CD4-positive, alpha-beta T cell (primary cell): ENCODE data around the gene FBXO47. TPM values are rescaled to one million over a fixed set of nuclear protein-coding genes. Genes with fewer than 3 reads are reported as not detected.

ENCODE experiments used
- ATAC-seq: fragments of 200-7000 bp; cut with Tn5 transposase; one replicate; pipeline ENCODE4 v1.10.0; 2022; ENCODE audit warnings: mild to moderate bottlenecking; ENCODE audit not compliant: poor library complexity
- CTCF ChIA-PET: fragments of 350-600 bp; sonication (Branson Sonifier 250); formaldehyde crosslinking; loops from one replicate; lab custom pipeline; 2021; ENCODE audit warnings: antibody characterized with exemption, inconsistent platforms; lab: Charles Lee
- POLR2A ChIA-PET: fragments of 350-600 bp; sonication (Branson Sonifier 250); formaldehyde crosslinking; loops from one replicate; lab custom pipeline; 2021; ENCODE audit warnings: antibody characterized with exemption, inconsistent platforms; lab: Charles Lee
- DNase-seq, 14 experiments: peaks; one replicate each; pipeline ENCODE4 v3.0.0-alpha.2; 2013 to 2020; ENCODE audit warnings: mixed read lengths in 2 of 14
- H3K27ac ChIP-seq, 2 donors: one replicate each; pipeline versions ENCODE4 v1.5.1 to v1.7.0; 2013; ENCODE audit warnings: low read length in 2 of 2, low read depth in 1 of 2, mild to moderate bottlenecking in 1 of 2
- H3K27me3 ChIP-seq, 2 experiments: 1 replicate in 1 of 2; 2 replicates in 1 of 2; pipeline versions ENCODE4 v1.6.1 to v1.7.0; 2013; ENCODE audit warnings: low read length in 2 of 2, control low read depth in 1 of 2, mild to moderate bottlenecking in 1 of 2, moderate library complexity in 1 of 2; ENCODE audit not compliant: insufficient read depth in 2 of 2, control insufficient read depth in 1 of 2
- H3K36me3 ChIP-seq: one replicate; pipeline ENCODE4 v1.6.1; 2013; ENCODE audit warnings: low read length, control low read depth; ENCODE audit not compliant: insufficient read depth
- H3K4me1 ChIP-seq: one replicate; pipeline ENCODE4 v1.6.1; 2013; ENCODE audit warnings: low read length, control low read depth; ENCODE audit not compliant: insufficient read depth
- H3K4me3 ChIP-seq: one replicate; pipeline ENCODE4 v1.5.1; 2013; ENCODE audit warnings: mild to moderate bottlenecking, low read length, moderate library complexity
- H3K9me3 ChIP-seq, 2 experiments: 1 replicate in 1 of 2; 2 replicates in 1 of 2; pipeline versions ENCODE4 v1.6.1 to v1.7.0; 2013; ENCODE audit warnings: low read length in 2 of 2, mild to moderate bottlenecking in 2 of 2, control low read depth in 1 of 2, moderate library complexity in 1 of 2; ENCODE audit not compliant: control insufficient read depth in 1 of 2, insufficient read depth in 1 of 2
- H3K27ac Mint-ChIP-seq: one replicate; pipeline ENCODE4 v1.8.0; 2020; ENCODE audit warnings: mixed read lengths
- H3K27me3 Mint-ChIP-seq: one replicate; pipeline ENCODE4 v1.8.0; 2021; ENCODE audit warnings: mixed read lengths
- H3K36me3 Mint-ChIP-seq: one replicate; pipeline ENCODE4 v1.8.0; 2021; ENCODE audit warnings: low read depth, mixed read lengths
- H3K4me1 Mint-ChIP-seq: one replicate; pipeline ENCODE4 v1.8.0; 2021; ENCODE audit warnings: low read depth, mixed read lengths
- H3K4me3 Mint-ChIP-seq: one replicate; pipeline ENCODE4 v1.8.0; 2020; ENCODE audit warnings: mild to moderate bottlenecking, mixed read lengths
- H3K9me3 Mint-ChIP-seq: one replicate; pipeline ENCODE4 v1.8.0; 2020; ENCODE audit warnings: mixed read lengths
- intact Hi-C, 2 experiments: fragments of 100-400 bp; cut with DNase I in 1 of 2; cut with micrococcal nuclease in 1 of 2; formaldehyde crosslinking; loops; one replicate each; pipeline versions ENCODE4 v1.15.1 to v1.9.0; 2023 to 2025; cut with DNase I, micrococcal nuclease
- total RNA-seq, 174 experiments: library from RNA in 2 of 174; stranded (reverse) in 2 of 174; gene quantifications; one replicate each; pipeline ENCODE4 v1.2.3 and lab custom pipeline; 2021 to 2026
- TF ChIP-seq, protein P1 (sequence below): fragments of 200-600 bp; IDR thresholded peaks from one replicate; pipeline ENCODE4 v1.8.0; 2022; ENCODE audit warnings: antibody characterized with exemption, mild to moderate bottlenecking

The FBXO47 gene
- total RNA-seq, 2 experiments from 2014 or later, result not detected

DNA sequence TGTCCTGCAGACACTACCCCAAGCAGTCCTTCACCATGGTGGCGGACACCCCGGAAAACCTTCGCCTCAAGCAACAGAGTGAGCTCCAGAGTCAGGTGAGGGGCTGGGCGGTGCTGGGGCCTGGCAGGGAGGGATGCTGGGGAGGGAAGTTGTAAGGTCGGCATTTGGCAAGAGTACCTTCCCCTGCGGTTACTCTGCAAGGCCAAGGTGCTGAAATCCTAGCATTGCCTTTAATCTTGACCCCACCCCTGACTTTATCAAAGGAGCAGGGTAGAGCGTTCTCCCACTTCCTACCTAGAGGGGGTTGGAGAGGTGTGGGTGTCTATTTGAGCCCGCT lies 76.8 kb downstream of the FBXO47 start:
- DNase-seq (peak in 4 of 14 experiments; percentile 37 to 59 (median 45)), ATAC-seq (peak; percentile 39)
- POLR2A ChIA-PET, result interaction anchor here (0.6 to 2.0 kb wide), 3 partner anchors 9 to 91 kb away, joined by 3 to 11 read pairs (median 3); partner anchors contain the start of genes LASP1 and PIP4K2B
- CTCF ChIA-PET, result interaction anchor here (0.6 to 2.4 kb wide), 3 partner anchors 13 to 93 kb away, joined by 3 to 6 read pairs (median 4); no protein-coding TSS in a partner anchor
- peaks cover 77% of the 10 kb centered on the region for H3K36me3 ChIP-seq
- peak overlapping the region; percentile 89 for H3K27ac Mint-ChIP-seq
- no peaks in the 10 kb centered on the region for H3K9me3 ChIP-seq
- no peaks in the 10 kb centered on the region for H3K27me3 Mint-ChIP-seq
- H3K9me3 Mint-ChIP-seq, result no peaks in the 10 kb centered on the region
- peaks cover 97% of the 10 kb centered on the region for H3K4me1 ChIP-seq
- peaks cover 75% of the 10 kb centered on the region for H3K36me3 Mint-ChIP-seq
- H3K27ac ChIP-seq, result peak overlapping the region; percentile 54 to 71
- H3K4me1 Mint-ChIP-seq, result peaks cover 89% of the 10 kb centered on the region
- H3K4me3 Mint-ChIP-seq, result peak overlapping the region; percentile 32
- TF ChIP-seq, protein P1, sequence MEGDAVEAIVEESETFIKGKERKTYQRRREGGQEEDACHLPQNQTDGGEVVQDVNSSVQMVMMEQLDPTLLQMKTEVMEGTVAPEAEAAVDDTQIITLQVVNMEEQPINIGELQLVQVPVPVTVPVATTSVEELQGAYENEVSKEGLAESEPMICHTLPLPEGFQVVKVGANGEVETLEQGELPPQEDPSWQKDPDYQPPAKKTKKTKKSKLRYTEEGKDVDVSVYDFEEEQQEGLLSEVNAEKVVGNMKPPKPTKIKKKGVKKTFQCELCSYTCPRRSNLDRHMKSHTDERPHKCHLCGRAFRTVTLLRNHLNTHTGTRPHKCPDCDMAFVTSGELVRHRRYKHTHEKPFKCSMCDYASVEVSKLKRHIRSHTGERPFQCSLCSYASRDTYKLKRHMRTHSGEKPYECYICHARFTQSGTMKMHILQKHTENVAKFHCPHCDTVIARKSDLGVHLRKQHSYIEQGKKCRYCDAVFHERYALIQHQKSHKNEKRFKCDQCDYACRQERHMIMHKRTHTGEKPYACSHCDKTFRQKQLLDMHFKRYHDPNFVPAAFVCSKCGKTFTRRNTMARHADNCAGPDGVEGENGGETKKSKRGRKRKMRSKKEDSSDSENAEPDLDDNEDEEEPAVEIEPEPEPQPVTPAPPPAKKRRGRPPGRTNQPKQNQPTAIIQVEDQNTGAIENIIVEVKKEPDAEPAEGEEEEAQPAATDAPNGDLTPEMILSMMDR, result no peak
- intact Hi-C loops, result loop anchor here in 1 of 2 experiments (2.0 kb wide), 1 partner anchor 20 kb away; the partner anchor contains the start of gene LASP1
- no peak overlapping the region for H3K4me3 ChIP-seq
- no peaks in the 10 kb centered on the region for H3K27me3 ChIP-seq

DNA sequence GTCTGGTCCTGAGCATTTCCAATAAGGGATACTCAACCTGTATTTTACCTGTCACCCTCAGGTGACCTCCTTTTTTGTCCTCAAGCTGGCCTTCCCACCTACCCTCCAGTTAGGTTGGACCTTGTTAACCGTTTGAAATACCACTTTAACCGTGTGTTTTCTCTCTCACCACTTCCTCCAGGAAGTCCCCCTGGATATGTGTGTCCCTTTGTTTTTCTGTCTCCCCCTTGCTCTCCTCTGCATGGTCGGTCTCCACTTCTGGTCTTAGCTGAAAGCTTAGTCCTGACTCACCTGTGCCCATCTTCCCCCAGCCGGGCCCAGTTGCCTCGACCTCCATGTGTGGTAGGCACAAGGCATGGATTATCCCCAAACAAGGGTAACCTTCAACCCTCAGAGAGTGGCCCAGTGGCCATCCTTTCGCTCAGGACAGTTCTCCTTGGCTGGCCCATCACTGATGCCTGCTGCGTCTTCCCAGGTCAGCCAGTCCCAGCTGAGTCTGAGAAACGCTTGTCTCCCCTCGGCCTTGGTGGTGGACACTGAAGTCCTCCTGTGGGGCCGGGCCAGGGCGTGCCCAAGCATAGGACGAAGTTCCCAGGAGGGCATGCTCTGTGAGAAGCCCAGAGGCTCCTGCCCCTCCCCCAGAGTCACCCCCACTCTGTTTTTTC lies 77.3 kb downstream of the FBXO47 start:
- Mint-ChIP-seq H3K4me3 (peak overlapping the region; percentile 32), H3K36me3 (peaks cover 80% of the 10 kb centered on the region), H3K9me3 (no peaks in the 10 kb centered on the region), H3K27ac (peak overlapping the region; percentile 89), H3K27me3 (no peaks in the 10 kb centered on the region), H3K4me1 (peaks cover 94% of the 10 kb centered on the region)
- no peaks in the 10 kb centered on the region for H3K27me3 ChIP-seq
- no peak for ATAC-seq
- ChIA-PET CTCF (interaction anchor here (0.6 to 2.4 kb wide), 4 partner anchors 14 to 93 kb away, joined by 3 to 6 read pairs (median 4); no protein-coding TSS in a partner anchor), POLR2A (interaction anchor here (0.6 to 2.0 kb wide), 5 partner anchors 9 to 91 kb away, joined by 3 to 11 read pairs (median 3); partner anchors contain the start of genes LASP1 and PIP4K2B)
- intact Hi-C loops, result loop anchor here in 1 of 2 experiments (2.0 kb wide), 1 partner anchor 19 kb away; the partner anchor contains the start of gene LASP1
- H3K4me3 ChIP-seq, result no peak overlapping the region
- peaks cover 82% of the 10 kb centered on the region for H3K36me3 ChIP-seq
- no peaks in the 10 kb centered on the region for H3K9me3 ChIP-seq
- H3K27ac ChIP-seq, result peak overlapping the region; percentile 54 to 71
- TF ChIP-seq, protein P1, result no peak
- DNase-seq, result peak in 1 of 14 experiments; percentile 14
- peaks cover 98% of the 10 kb centered on the region for H3K4me1 ChIP-seq

DNA sequence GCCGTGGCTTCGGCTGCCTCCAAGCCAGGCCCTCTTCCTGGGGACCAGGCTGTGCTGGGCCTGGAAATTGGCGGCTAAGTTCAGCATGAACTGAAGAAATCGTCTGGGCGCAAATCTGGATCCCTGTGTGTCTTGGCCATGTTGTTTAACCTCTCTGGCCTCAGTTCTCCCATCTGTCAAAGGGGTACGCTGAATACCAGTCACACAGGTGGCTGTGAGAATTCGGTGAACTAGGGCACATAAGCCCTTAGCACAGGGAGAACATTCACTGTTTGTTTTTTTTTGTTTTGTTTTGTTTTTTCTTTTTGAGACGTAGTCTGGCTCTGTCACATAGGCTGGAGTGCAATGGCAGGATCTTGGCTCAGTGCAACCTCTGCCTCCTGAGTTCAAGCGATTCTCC lies 78.4 kb downstream of the FBXO47 start:
- CTCF ChIA-PET, result interaction anchor here (1.2 kb wide), 1 partner anchor 18 kb away, joined by 3 read pairs; no protein-coding TSS in a partner anchor
- Mint-ChIP-seq H3K9me3 (no peaks in the 10 kb centered on the region), H3K36me3 (peaks cover 76% of the 10 kb centered on the region), H3K4me1 (peaks cover 93% of the 10 kb centered on the region), H3K27ac (peak overlapping the region; percentile 89), H3K27me3 (no peaks in the 10 kb centered on the region), H3K4me3 (no peak overlapping the region)
- Histone ChIP-seq H3K9me3 (no peaks in the 10 kb centered on the region), H3K27me3 (no peaks in the 10 kb centered on the region), H3K4me3 (no peak overlapping the region), H3K27ac (peak overlapping the region in 1 of 2 donors; percentile 54), H3K36me3 (peaks cover 81% of the 10 kb centered on the region), H3K4me1 (peaks cover 100% of the 10 kb centered on the region)
- POLR2A ChIA-PET, result interaction anchor here (1.0 to 2.0 kb wide), 3 partner anchors 10 to 311 kb away, joined by 4 to 11 read pairs (median 4); partner anchors contain the start of genes LASP1 and RPL19
- TF ChIP-seq, protein P1, result no peak
- ATAC-seq (no peak), DNase-seq (no peak)
- intact Hi-C loops, result no loop called here
